ENCODE measurements around the gene HSD17B3. TPM values are rescaled to one million over a fixed set of nuclear protein-coding genes. Genes with fewer than 3 reads are reported as not detected.
"Not testable (repeated sequence)": the region's sequence is repeated elsewhere in the genome, so short reads cannot be mapped to it uniquely, and the experiment has no call there.

HSD17B3 gene
- total RNA-seq, 1 donor from 2014 or later, result 0.78 TPM

- no peak for DNase-seq (ENCODE audit: missing footprints)
- ATAC-seq, result no peak
- intact Hi-C loops (cut with DNase I), result no loop called here
Observed at GRCh38 chr9:96249746-96250145, 52.2 kb downstream of the HSD17B3 start.

- ATAC-seq, result no peak
- intact Hi-C loops (cut with DNase I), result no loop called here
- no peak for DNase-seq (ENCODE audit: missing footprints)
Observed at GRCh38 chr9:96246267-96246671, 55.7 kb downstream of the HSD17B3 start.

- DNase-seq (ENCODE audit: missing footprints) (no peak), ATAC-seq (no peak)
- intact Hi-C loops (cut with DNase I), result no loop called here
Observed at GRCh38 chr9:96245399-96245798, 56.6 kb downstream of the HSD17B3 start.

GRCh38 chr9:96243778-96244177 lies 58.2 kb downstream of the HSD17B3 start:
- no peak for DNase-seq (ENCODE audit: missing footprints)
- no peak for ATAC-seq
- intact Hi-C loops (cut with DNase I), result no loop called here

- intact Hi-C loops (cut with DNase I), result no loop called here
- no peak for DNase-seq (ENCODE audit: missing footprints)
- ATAC-seq, result no peak
Observed at GRCh38 chr9:96242811-96243210, 59.2 kb downstream of the HSD17B3 start.

- no peak for ATAC-seq
- intact Hi-C loops (cut with DNase I), result no loop called here
- DNase-seq (ENCODE audit: missing footprints), result no peak
Observed at GRCh38 chr9:96241391-96241809, 60.6 kb downstream of the HSD17B3 start.

GRCh38 chr9:96236854-96237550 lies 65.0 kb downstream of the HSD17B3 start:
- no peak for DNase-seq (ENCODE audit: missing footprints)
- intact Hi-C loops (cut with DNase I), result no loop called here
- ATAC-seq, result peak; percentile 58

GRCh38 chr9:96236337-96236736 lies 65.6 kb downstream of the HSD17B3 start:
- DNase-seq (ENCODE audit: missing footprints); intact Hi-C loops (cut with DNase I); ATAC-seq: not testable (repeated sequence)

- peak; percentile 77 for DNase-seq (ENCODE audit: missing footprints)
- ATAC-seq, result peak; percentile 94
- intact Hi-C loops (cut with DNase I), result loop anchor here (1.0 kb wide), 1 partner anchor 85 kb away; no protein-coding TSS in a partner anchor
Observed at GRCh38 chr9:96232539-96233241, 69.3 kb downstream of the HSD17B3 start.

- ATAC-seq (no peak), DNase-seq (ENCODE audit: missing footprints) (no peak)
- intact Hi-C loops (cut with DNase I), result loop anchor here (1.0 kb wide), 1 partner anchor 85 kb away; no protein-coding TSS in a partner anchor
Observed at GRCh38 chr9:96232164-96232538, 69.8 kb downstream of the HSD17B3 start.

- no peak for DNase-seq (ENCODE audit: missing footprints)
- intact Hi-C loops (cut with DNase I), result no loop called here
- no peak for ATAC-seq
Observed at GRCh38 chr9:96230002-96230401, 72.0 kb downstream of the HSD17B3 start.

GRCh38 chr9:96222132-96222531 lies 79.8 kb downstream of the HSD17B3 start:
- no peak for DNase-seq (ENCODE audit: missing footprints)
- intact Hi-C loops (cut with DNase I), result no loop called here
- ATAC-seq, result no peak

GRCh38 chr9:96219900-96220257 lies 82.1 kb downstream of the HSD17B3 start:
- ATAC-seq, result no peak
- DNase-seq (ENCODE audit: missing footprints), result no peak
- intact Hi-C loops (cut with DNase I), result loop anchor here (2.0 to 10.0 kb wide), 5 partner anchors 97 to 1535 kb away; partner anchors contain the start of gene ERCC6L2

- ATAC-seq, result peak; percentile 15
- intact Hi-C loops (cut with DNase I), result loop anchor here (2.0 to 10.0 kb wide), 5 partner anchors 98 to 1534 kb away; partner anchors contain the start of gene ERCC6L2
Observed at GRCh38 chr9:96219026-96219899, 82.7 kb downstream of the HSD17B3 start.

GRCh38 chr9:96217754-96218693 lies 84.0 kb downstream of the HSD17B3 start:
- DNase-seq (ENCODE audit: missing footprints), result peak; percentile 90
- peak; percentile 95 for ATAC-seq
- intact Hi-C loops (cut with DNase I), result loop anchor here (2.0 to 10.0 kb wide), 5 partner anchors 99 to 1533 kb away; partner anchors contain the start of gene ERCC6L2

More at GRCh38 chr9:96219026-96219899, 82.7 kb downstream of the HSD17B3 start:
- DNase-seq (ENCODE audit: missing footprints), result peak; percentile 79

GRCh38 chr9:96217294-96217707 lies 84.7 kb downstream of the HSD17B3 start:
- intact Hi-C loops (cut with DNase I), result loop anchor here (5.0 to 10.0 kb wide), 4 partner anchors 100 to 1532 kb away; partner anchors contain the start of gene ERCC6L2
- DNase-seq (ENCODE audit: missing footprints) (peak; percentile 73), ATAC-seq (peak; percentile 25)

GRCh38 chr9:96216583-96216982 lies 85.4 kb downstream of the HSD17B3 start:
- intact Hi-C loops (cut with DNase I), result loop anchor here (5.0 to 10.0 kb wide), 4 partner anchors 101 to 1532 kb away; partner anchors contain the start of gene ERCC6L2
- DNase-seq (ENCODE audit: missing footprints) (no peak), ATAC-seq (no peak)

GRCh38 chr9:96215841-96216240 lies 86.1 kb downstream of the HSD17B3 start:
- intact Hi-C loops (cut with DNase I), result loop anchor here (5.0 to 10.0 kb wide), 4 partner anchors 101 to 1531 kb away; partner anchors contain the start of gene ERCC6L2
- DNase-seq (ENCODE audit: missing footprints) (no peak), ATAC-seq (no peak)
